GM18507 (cell line): ENCODE results near the gene RAPGEF6.

Experiments used
- DNase-seq: peaks from one replicate; pipeline ENCODE4 v3.0.0; 2011; ENCODE audit warnings: low read depth; ENCODE audit not compliant: insufficient read length; ENCODE audit errors: extremely low spot score
- FAIRE-seq: peaks from 2 replicates; lab custom pipeline; 2011; peaks lifted over from hg19 to GRCh38; lab: Jason Lieb, UNC

RAPGEF6 gene

GRCh38 chr5:131570757-131571156, 64.3 kb downstream of the RAPGEF6 start:
- no peak for FAIRE-seq
- DNase-seq = no peak

DNA sequence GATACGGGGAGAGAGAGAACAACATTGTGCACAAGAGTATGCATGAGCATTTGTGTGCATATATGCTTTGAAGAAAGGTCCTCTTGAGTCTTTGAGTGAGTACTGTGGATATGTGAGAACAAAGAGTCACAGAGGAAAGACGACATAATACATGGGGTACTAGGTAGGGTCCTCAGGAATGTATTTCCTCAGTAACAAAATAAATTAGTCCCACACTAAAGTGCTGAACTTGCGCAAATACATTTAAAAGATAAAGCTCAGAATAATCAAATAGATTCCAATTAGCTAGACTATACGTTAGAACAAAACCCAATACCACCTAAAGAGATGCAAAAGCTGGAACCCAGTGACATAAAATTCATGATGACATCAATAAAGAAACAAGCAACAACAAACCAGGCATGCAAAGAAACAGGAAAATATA, 70.8 kb downstream of the RAPGEF6 start:
- FAIRE-seq = no peak
- no peak for DNase-seq

- DNase-seq = no peak
- FAIRE-seq = no peak
Measured at GRCh38 chr5:131563434-131564228, 71.4 kb downstream of the RAPGEF6 start.

DNA sequence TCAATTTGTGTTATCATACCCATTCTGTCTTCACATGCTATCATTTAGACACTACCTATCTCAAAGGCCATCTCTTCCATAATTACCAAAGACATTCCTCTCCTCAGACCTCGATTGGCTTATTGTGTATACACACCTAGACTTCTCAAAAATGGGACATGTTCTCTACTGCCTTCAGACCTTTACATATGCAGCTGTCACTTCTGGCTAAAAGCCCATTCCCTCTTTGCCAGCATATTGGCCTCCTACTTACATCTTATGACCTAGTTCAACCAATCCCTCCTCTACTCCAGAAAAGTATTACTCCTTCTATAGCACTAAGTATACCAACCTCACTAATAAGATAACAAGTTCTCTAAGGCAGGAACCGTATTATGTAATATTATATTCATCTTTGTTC, 84.4 kb downstream of the RAPGEF6 start:
- no peak for FAIRE-seq
- DNase-seq = no peak

GRCh38 chr5:131548176-131548575, 86.9 kb downstream of the RAPGEF6 start:
- no peak for DNase-seq
- FAIRE-seq = peak; percentile 67

- no peak for FAIRE-seq
- DNase-seq = no peak
Measured at GRCh38 chr5:131545845-131546244, 89.2 kb downstream of the RAPGEF6 start.

- FAIRE-seq = no peak
Measured at GRCh38 chr5:131542723-131543122, 92.3 kb downstream of the RAPGEF6 start.

DNA sequence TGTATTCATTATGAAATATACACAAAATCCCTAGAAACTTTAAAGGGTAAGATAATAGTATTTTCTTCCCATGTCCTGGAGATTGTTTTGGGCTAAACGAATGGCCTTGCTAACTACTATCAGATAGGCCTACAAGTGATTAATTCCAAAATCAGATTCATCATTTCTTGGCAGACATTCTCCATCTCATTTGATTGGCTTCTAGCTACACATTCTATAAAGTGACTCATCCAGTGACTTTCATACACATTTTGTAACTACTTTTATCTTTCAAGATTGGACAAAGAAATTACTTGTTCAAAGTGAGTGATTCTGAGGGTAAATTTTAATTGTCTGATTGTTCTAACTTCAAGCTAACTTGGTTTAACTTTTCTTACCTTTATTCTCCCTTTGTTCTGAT, 93.3 kb downstream of the RAPGEF6 start:
- FAIRE-seq (no peak), DNase-seq (no peak)

More at GRCh38 chr5:131542723-131543122, 92.3 kb downstream of the RAPGEF6 start:
- no peak for DNase-seq

DNA sequence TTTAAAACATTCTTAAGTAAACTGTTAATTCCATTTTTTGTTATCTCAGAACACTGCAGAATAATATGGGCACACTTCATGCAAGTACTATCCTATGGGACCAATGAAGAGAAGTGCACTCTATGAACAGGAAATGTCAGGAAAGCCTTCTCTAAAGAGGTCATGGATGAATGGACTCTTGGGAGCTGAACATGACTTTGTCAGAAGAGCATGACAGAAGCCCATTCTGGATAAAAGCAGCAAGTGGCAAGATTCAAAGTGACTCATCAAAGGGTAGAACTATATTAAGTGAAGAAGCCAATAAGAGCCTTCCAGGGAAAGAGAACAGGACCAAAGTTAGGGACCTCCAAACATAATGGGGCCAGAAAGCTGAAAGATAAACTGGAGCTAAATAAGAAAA, 94.0 kb downstream of the RAPGEF6 start:
- FAIRE-seq (no peak), DNase-seq (no peak)

DNA sequence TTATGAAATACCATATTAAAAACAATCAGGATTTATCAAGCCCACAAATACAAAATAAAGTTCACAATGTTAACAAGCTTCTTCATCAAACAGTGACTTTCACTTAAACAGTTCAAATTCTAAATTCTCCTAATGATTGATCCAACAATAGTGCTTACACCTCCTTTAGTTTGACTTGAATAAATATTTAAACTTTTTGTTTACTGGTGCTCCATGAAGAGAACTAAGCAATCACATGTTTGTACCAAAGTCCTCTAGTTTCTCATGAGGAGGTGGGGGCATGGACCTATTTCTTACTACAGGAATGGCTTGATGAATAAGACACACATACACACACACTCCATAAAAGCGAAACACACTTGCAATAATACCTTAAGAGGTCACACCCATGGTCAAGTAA, 95.8 kb downstream of the RAPGEF6 start:
- FAIRE-seq (peak; percentile 15), DNase-seq (no peak)

GRCh38 chr5:131538177-131538593, 96.8 kb downstream of the RAPGEF6 start:
- no peak for DNase-seq

DNA sequence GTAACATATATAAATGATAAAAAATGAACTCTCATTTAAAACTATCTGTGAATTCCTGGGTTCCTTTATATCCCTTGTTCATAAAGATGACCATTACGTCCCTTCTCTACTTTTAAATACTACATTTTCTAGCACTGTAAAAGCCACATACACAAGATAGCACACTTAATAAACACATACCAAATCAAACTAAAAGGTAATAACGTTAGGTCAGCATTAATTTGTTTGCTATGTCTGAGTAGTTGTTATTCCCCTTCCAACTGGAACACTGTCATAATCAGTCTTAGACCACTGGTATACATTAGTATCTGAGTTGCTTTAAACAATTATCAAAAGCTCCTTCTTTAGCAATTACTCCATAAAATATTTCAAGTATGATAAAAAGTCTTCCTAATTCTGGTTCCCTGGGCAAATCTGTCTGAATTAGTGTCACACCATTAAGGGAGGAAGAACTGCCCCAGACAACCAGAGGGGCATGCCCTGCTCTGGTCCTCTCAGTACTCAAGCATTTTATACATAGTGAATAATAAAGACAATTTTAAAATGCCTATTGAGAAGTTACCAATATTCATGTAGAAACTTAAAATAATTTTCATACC, 98.1 kb downstream of the RAPGEF6 start:
- FAIRE-seq (no peak), DNase-seq (no peak)

More at GRCh38 chr5:131538177-131538593, 96.8 kb downstream of the RAPGEF6 start:
- FAIRE-seq = no peak

DNA sequence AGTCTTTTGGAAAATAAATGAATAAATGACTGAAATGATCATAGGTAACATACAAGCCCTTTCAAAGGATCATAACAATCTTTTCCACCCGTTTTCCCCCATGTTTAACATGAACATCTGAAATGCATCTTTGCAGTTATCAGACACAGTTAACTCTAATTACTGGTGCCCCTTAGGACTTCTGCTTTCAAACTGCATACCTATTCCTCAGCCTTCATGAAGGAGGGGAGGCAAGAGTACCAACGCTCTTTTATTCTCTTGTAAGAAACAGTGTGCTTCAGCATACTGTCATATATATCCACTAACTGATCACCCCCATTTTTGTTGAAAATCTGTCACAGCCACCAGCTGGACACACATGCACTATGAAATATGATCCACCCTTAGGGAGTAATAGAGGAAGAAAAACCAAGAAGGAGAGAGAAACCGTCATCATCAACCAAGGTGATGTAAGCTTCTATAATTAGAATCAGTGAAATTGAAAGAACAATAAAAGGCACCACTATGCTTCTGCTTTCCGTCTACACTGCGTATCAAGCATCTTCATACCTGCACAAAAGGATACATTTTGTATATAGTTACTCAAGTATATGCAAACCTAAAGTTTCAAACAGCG, 98.7 kb downstream of the RAPGEF6 start:
- FAIRE-seq = peak; percentile 82
- peak; percentile 14 for DNase-seq

DNA sequence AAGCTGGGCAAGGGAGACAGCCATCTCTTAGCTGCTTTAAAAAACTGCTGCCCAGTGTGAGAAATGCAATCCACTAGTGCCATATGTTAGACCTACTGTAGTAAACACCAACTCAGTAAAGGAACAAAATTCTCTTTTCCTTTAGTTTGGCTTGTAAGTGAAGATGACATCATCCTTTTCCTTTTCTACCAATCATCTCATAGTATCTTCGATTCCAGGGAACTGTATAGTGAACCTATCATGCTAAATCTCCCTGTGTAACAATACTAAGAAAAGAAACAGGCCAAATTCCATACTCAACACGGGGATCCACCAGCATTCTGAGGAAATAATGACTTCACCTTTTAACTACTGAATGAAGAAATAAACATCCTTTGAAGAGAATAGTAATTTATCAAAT, 100.1 kb downstream of the RAPGEF6 start:
- no peak for FAIRE-seq
- no peak for DNase-seq

DNA sequence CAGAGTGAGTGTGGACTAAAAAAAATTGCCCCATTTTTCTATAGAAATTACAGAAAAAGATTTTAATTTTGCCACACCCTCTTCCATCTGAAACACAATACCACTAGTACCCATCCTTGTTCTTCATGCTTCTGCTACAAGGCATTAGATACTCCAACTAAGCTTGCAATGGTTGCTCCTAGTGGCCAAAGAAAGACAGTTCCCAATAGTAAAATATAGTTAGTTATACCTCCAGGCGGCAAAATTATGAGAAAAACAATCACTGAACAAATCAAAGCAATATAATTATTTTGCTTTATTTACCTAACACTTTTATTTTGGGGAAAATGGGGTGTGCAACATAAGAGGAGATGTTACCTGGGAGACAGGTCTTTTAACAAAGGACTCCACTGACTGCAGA, 101.2 kb downstream of the RAPGEF6 start:
- DNase-seq = no peak
- FAIRE-seq = no peak

GRCh38 chr5:131532031-131532640, 102.9 kb downstream of the RAPGEF6 start:
- FAIRE-seq = no peak

GRCh38 chr5:131530706-131531331, 104.2 kb downstream of the RAPGEF6 start:
- FAIRE-seq = no peak

More at GRCh38 chr5:131532031-131532640, 102.9 kb downstream of the RAPGEF6 start:
- DNase-seq = no peak

DNA sequence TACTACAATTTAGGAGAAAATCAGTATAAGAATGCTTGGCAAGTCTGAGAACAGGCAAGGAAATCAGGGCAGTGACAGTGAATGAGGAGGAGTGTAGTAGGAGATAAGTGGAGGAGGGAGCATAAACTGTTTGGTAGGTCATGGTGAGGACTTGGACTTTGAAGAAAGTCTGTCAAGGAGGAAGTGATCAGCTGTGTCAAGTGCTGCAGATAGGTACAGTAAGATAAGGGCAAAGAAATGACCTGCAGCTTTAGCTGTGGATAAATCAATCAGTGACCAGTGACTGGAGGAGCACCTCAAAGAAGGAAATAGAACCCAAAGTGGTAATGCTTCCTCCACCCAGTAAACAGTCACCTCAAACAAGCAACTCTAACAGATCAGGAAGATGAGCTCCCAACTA, 106.3 kb downstream of the RAPGEF6 start:
- peak; percentile 72 for FAIRE-seq
- DNase-seq = no peak

More at GRCh38 chr5:131530706-131531331, 104.2 kb downstream of the RAPGEF6 start:
- DNase-seq = no peak

- FAIRE-seq (no peak), DNase-seq (no peak)
Measured at GRCh38 chr5:131525805-131526204, 109.2 kb downstream of the RAPGEF6 start.

GRCh38 chr5:131524431-131524830, 110.6 kb downstream of the RAPGEF6 start:
- FAIRE-seq = no peak

More at GRCh38 chr5:131524431-131524830, 110.6 kb downstream of the RAPGEF6 start:
- no peak for DNase-seq
